HG02938 (cell line): ENCODE measurements around the gene PDE6B.

Experiments used
- ATAC-seq: cut with Tn5 transposase; IDR thresholded peaks from one replicate; pipeline ENCODE4 v1.9.1; 2021; ENCODE audit warnings: mild to moderate bottlenecking, moderate library complexity; ENCODE audit not compliant: unreplicated experiment

The PDE6B gene

DNA sequence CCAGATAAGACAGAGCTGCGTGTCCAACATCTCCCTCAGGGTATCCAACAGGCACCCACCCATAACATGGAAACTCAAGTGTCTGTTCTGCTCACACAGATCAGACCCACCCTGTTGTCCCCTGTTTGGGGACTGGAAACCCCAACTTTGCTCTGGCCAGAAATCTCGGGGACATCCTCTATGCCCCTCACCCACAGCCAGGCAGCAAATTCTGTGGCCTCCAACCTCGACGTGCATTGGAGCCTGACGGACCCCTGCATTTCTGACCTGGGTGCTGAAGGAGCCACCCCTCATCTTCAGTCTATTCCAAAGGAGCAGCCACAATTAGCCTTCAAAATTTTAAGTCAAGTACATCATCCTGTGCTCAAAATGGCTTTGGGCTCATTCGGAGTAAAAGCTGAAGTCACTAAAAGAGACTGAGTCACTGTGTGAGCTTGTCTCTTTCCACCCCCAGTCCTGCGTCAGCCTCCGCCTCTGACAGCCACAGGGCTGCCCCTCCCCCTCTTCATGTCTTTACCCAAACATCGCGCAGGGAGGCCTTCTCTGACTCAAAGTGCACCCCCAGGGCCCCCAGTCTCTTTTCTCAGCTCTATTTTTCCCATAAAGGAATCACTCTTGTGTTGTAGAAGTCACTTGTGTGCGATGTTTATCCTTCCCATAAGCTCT lies 24.4 kb upstream of the PDE6B start:
- ATAC-seq: no peak

DNA sequence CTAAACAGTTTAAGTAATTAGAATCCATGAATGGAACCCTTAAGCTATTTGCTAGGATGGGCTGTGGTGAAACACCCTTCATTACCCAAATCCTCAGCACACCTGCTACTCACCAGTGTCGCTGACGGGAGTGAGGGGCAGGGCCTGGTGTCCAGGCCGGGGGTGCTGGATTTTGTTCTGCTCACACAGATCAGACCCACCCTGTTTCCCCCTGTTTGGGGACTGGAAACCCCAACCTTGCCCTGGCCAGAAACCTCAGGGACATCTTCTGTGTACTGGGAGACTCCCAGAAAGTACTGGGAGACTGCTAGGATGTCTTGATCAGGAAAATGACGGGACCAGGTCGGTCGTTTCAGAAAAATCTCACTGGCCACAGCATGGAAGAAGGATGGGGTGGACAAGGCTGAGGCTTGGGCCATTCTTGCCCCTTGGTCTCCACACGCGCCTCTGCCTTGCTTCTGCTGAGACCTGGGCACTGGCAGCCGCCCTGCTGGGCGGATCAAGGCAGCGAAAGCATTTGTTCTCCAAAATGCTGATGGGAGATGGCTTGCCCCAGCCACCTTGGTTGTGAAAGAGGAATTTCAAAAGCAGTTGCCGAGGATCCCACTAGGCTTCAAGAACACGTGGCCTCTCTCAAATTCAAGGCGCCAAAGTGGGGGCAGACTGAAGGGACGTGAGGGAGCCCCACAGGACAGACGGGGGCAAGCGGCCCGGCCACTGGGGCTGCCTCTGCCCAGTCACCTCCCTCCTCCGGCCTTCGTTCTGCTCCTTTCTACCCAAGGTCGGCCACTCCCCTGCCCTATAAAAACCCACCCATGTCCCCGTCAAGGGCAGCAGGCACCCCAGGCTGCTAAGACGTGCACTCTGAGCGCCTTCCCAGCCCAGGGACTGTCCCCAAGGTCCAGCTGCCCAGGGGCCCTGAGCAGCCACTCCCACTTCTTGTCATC lies 23.5 kb upstream of the PDE6B start:
- ATAC-seq: no peak

DNA sequence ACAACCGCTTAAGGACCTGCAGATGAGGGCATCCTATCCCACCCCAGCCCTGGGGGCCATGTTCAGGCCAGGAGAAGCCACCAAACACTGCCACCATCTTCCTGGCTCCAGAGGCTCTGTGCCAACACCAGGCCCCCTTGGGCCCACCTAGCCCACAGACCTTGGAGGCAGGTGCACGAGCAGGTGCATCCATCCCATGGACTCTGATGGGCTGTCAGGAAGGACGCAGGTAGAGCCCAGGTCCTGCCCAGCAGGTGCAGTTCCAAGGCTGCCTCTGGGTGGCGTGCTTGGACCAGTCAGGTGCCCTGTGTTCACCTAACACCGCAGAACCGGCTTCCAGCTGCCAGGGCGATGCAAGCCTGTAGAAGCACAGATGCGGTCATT lies 22.8 kb upstream of the PDE6B start:
- no peak for ATAC-seq

DNA sequence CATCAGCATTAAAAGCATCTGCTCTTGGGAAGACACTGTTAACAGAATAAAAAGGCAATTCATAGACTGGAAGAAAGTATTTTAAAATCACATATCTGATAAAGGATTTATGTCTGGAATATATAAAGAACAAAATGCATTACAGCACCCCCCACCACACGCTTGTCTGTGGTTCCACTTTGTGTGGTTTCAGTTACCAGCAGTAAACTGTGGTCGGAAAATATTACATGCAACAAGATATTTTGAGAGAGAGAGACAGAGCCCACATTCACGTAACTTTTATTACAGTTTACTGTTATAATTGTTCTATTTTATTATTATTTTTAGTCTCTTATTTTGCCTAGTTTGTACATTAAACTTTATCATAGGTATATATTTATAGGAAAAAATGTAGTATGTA lies 21.2 kb upstream of the PDE6B start:
- no peak for ATAC-seq

DNA sequence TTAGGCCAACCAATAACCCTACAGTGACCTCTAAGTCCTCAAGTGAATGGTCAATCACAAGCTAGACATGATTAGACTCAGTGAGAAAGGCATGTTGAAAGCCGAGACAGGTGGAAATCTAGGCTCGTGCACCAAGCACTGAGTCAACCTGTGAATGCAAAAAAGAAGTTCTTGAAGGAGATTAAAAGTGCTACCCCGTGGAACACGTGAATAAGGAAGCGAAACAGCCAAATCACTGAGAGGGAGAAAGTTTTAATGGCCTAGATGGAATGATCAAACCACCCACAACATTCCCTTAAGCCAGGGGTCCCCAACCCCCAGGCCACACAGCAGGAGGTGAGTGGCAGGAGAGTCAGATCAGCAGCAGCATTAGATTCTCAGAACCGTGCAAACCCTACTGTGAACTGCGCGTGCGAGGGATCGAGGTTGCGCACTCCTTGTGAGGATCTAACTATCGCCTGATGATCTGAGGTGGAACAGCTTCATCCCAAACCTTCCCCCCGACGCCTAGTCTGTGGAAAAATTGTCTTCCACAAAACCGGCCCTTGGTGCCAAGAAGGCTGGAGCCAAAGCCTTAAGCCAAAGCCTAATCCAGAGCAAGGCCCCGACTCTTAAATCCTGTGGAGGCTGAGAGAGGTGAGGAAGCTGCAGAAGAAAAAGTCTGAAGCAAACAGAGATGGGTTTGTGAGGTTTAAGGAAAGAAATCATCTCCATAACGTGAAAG lies 19.5 kb upstream of the PDE6B start:
- ATAC-seq: no peak

DNA sequence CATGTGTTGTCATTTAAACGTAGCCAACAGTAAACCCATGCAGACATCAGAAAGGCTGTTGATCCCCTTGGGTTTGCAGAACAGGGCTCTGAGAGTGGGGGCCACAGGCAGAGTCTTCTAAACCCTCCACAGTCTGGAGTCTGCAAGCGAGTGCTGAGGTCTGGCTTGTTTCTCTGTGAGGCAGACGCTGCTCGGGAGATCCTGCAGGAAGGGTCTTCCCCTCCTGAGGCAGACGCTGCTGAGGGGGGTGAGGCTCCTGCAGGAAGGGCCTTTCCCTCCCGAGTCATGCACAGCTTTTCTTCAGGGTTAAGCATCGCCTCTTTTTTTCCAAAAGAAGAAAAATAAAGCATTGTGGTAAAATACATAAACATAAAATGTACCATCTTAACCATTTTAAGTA lies 17.1 kb upstream of the PDE6B start:
- no peak for ATAC-seq

DNA sequence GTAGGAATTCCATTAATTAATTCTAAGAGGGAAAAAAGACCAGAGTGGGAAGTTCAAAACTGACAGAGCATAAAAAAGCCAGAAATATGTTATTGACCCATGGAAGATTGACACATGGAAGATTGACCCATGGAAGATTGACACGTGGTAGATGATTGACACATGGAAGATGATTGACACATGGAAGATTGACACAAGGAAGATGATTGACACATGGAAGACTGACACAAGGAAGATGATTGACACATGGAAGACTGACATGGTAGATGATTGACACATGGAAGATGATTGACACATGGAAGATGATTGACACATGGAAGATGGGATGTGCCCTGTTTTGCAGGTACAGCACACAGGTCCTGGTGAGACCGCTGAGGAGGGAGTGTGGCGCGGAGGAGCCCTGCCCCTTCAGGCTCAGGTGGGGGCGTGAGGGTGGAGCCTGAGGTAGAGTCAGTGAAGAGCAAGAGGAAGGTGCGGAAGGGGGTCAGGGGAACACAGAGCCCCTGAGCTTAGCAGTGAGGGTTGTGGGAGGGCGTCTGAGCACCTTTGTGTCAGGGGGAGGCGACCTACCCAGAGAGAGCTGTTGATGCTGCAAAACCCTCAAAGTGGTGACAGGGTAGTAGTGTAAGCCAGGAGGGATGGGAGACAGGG lies 15.8 kb upstream of the PDE6B start:
- no peak for ATAC-seq

DNA sequence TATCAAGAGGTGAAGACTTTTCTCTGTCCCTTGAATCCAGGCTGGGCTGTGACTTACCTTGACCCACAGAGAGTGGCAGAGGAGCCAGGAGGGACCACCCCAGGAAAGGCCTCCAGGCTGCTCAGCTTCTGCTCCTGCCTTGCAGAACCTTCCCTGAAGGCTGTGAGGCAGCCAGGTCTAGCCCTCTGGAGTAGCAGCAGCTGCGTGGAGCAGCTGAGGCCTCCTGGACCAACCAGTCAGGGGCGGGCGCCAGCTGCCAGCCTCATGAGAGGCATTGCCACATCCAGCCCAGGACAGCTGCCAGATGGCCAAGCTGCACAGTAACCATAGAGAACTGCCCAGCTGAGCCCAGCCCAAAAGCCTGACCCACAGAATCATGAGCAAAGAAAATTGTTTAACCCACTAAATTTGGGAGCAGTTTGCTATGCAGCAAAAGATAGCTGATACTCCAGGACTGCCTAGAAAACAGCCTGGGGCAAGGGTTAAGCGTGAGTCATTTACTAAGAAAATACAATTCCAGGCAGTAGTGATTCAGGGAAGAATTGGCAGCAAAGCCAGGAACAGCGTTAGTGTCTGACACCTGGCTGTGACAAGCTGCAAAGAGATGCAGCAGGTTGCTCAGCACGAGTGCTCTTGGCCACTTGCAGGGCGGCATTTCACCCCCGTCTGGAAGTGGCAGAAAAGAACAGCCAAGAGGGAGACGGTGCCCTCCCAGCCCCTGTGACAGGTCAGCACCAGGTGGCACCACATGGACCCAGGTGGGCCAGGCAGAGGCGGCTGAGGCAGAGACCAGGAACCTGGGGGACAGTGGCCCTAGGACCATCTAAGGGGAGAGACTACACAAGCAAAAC lies 14.7 kb upstream of the PDE6B start:
- ATAC-seq: no peak

DNA sequence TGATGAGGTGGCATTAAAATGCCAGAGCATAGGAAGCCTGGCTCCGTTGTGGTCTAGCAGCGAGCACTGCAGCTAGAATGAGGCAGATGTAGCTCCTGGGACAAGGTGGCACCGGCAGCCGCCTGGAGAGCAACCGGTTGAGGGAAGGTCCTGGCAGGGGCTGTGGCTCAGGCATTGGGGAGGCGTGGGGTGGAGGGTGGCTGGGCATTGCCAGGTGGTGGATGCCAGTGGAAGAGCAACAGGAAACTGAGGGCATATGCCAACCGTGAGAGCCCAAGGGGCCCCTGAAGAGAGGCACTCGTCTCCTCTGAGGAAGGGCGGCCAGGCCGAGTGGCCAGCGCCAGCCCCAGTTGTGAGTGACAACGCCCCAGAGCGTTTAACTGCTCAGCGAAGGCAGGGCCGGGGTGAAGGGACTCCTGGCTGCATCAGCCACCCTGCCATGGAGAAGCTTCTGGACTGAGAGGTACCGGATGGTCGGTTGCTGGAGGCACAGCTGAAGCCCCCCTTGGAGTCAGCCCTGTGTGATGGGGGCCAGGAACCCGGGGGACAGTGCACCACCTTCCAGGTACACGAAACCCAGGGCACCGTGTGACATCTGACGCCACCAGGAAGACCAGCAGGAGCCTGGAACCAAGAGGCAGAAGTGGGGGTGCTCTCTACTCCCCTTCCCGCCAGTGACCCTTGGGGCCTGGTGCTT lies 13.2 kb upstream of the PDE6B start:
- no peak for ATAC-seq

DNA sequence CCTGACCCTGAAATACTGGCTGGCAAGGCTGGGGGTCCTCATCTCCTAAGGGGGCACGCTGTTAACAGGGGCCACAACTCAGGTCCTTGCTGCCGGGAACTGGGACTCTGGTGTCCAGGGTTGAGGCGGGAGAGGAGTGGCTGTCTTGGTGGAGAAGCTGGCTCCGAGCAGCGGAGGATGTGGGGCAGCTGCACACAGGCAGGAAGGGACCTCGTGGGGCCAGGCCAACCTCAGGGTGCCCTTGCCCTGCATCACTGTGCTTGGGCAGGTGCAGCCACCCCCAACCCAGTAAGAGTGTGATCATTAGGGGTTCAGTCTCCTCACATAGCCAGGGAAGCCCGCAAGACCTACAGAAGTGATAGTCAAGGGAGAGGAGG lies 12.6 kb upstream of the PDE6B start:
- ATAC-seq: no peak

DNA sequence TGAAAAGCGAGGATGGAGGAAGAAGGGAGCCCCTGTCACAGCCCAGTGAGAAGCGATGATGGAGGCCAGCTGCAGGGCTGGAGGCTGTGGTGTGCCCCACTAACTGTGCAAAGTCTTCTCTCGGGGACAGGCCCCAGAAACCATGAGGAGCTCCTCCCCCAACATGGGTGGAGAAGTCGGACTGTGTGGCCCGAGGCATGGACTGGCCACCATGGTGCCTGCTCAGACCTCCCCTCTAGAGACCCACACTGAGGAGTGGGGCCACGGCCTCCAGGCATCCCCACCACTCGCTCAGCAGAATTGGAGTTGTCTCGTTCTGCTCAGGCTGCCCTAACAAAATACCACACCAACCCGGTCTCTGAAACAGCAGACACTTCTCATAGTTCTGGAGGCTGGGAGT lies 12.2 kb upstream of the PDE6B start:
- no peak for ATAC-seq

DNA sequence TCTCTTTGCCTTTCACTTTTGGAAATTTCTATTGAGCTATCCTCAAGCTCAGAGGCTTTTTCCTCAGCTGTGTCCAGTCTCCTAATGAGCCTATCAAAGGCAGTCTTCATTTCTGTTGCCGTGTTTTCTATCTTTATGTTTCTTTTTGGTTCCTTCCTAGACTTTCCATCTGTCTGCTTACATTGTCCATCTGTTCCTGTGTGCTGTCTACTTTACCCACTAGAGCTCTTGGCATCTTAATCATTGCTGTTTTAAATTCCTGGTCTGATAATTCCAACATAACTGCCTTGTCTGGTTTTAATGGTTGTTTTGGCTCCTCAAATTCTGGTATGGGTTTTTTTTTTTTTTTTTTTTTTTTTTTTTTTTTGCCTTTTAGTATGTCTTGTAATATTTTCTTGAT lies 9.3 kb upstream of the PDE6B start:
- ATAC-seq: no peak

DNA sequence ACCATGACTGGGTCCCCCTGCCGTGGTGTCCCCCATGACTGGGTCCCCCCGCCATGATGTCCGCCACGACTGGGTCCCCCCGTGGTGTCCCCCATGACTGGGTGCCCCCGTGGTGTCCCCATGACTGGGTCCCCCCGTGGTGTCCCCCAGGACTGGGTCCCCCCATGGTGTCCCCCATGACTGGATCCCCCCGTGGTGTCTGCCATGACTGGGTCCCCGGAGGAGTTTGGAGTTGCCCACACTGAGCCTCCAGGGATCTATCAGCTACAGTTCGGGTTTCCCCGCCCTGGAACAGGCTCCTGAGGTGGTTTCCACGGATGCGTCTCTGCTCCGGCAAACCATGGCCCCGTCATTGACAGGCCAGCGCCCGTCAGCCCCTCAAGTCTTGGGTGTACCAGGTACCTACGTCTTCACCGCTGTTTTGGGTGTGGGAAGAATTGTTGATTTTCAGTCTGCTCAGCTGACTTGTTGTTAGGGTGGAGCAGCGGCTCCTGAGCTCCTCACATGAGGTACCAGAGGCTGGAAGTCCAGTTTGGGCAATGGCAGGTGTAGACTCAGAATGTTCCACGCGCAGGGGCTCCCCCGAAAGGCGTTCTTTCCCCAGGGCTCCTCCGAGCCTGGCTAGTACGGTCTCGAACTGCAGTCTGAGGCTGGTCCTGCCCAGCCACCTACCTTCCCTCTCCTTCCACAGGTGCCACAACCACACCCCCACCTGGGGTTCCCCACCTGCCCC lies 8.3 kb upstream of the PDE6B start:
- ATAC-seq: no peak

DNA sequence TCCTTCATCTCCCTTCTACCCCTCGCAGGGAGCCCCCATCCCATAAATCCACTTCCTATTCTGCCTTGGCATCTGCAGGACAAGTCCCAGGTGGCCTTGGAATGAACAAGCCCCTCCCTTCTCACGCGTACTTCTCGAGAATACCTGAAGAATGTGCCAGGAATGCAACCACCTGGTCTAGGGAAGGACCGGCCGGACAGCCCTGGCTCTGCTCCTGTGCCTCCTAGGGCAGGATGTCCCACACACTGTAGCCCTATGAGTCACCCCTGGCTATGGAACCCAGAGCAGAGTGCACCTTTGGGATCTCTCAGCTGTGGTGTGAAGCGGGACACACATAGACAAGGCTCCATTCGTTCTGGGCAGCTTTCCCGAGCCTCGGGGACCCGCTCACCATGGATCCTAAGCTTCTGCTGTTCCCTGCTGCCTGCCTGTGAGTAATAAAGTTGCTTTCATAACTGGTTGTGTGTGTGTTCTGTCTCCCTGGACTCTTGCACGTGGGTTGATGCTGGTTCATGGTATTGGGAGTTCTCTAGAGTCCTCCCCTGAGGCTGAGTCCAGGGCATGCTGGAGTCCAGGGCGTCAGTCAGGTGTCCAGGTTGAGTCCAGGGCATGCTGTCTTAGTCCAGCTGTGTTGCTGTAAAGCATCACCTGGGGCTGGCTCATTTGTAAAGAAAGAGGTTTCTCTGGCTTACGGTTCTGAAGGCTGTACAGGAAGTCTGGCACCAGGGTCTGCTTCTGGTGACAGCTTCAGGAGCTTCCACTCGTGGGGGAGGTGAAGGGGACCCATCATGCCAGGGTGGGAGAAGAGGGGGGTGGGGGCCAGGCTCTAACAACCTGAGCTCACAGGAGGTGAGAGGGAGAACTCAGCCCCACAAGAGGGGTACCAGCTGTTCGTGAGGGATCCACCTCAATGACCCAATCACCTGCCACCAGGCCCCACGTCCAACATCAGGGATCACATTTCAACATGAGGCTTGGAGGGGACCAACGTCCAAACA lies 7.4 kb upstream of the PDE6B start:
- ATAC-seq: no peak

DNA sequence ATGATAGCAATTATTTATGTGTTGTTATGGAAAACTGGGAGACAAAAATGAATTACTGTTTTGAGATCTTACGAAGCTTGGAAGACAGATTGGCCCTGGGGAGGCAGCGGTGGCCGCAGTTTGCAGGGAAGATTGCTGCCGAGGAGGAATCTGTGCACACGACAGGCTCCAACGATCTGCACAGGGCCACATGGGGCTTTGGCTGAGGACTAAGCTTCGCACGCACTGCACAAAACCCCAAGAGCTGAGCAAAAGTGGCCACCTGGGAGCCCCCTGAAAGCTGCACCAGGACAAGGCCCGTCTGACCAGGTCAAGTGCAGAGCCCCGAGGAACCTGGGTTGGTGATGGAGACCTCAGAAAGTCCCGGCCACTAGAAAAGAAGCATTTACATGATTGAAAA lies 5.2 kb upstream of the PDE6B start:
- ATAC-seq: no peak

DNA sequence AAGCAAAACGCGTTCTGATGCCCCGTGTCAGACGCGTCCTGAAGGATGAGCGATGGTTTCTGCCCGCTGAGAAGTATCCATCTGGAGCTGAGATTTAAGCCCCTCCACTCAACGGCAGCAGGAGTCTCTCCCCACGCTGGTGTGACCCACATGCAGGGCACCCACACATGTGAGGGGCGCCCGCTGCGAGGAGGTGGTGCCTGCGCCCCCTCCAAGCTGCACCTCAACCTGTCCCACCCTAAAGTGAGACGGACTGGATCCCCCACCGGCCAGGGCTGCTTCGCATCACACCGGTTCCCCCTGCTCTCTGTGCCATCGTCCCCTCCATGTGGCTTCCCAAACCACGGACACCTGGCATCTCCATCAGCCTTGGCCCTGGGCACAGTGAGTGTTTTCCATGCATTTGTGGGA lies 4.5 kb upstream of the PDE6B start:
- ATAC-seq: no peak

DNA sequence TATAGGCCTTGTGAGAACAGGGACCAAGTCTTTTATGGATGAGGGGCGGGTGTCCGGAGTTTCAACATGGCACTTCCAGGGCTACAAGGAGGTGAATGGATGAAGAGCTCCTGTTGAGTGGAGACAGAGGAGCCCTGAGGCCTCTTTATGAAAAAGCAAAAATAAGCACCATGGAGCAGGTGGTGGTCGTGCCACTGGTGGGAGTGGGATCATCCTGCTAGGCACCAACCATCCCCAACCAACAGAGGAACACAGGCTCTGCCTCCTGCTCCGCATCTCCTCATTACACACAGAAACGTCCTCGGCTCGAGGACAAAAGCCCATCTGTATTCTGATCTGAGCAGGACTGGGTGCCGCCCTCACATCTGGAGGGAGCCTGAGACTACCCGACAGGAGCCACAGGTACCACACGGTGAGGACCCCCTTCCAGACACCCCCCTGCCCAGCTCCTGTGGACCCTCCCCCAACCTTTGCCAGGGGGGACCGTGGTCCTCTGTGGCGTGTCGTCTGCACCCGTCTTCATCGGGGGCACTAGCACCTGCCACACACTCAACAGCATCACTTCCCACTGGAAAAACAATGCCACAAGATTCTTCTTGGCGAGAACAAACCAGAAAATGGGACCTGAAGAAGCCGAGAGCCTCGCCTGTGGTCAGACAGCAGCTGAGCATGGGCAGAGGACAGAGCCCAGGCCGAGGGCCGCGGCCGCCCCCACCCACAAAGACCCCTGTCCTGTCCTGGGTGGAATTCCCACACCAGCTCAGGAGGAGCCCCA lies 3.9 kb upstream of the PDE6B start:
- no peak for ATAC-seq
